SJCRH30 (cell line): Measurements from ENCODE around the gene RAB4B. TPM values are rescaled to one million over a fixed set of nuclear protein-coding genes. Genes with fewer than 3 reads are reported as not detected.
"Not testable (repeated sequence)": the region's sequence is repeated elsewhere in the genome, so short reads cannot be mapped to it uniquely, and the experiment has no call there.

Experiments used
- DNase-seq, 2 experiments: peaks; one replicate each; pipeline ENCODE4 v3.0.0-alpha.2; 2015 to 2020
- H3K27ac ChIP-seq: fragments of 250-450 bp; sonication (Bioruptor Pico); 2 replicates; pipeline ENCODE4 v1.5.1; 2020; ENCODE audit warnings: mild to moderate bottlenecking, moderate library complexity
- H3K27me3 ChIP-seq: fragments of 250-450 bp; sonication (Bioruptor Pico); 2 replicates; pipeline ENCODE4 v1.5.1; 2020; ENCODE audit warnings: mild to moderate bottlenecking, moderate library complexity
- H3K36me3 ChIP-seq: fragments of 250-450 bp; sonication (Bioruptor Pico); 2 replicates; pipeline ENCODE4 v1.5.1; 2020; ENCODE audit warnings: mild to moderate bottlenecking, moderate library complexity
- H3K4me1 ChIP-seq: fragments of 250-450 bp; sonication (Bioruptor Pico); 2 replicates; pipeline ENCODE4 v1.5.1; 2020; ENCODE audit warnings: mild to moderate bottlenecking, moderate library complexity
- H3K4me3 ChIP-seq: fragments of 250-450 bp; sonication (Bioruptor Pico); 2 replicates; pipeline ENCODE4 v1.5.1; 2020; ENCODE audit warnings: mild to moderate bottlenecking, moderate library complexity
- H3K9me3 ChIP-seq: fragments of 250-450 bp; sonication (Bioruptor Pico); replicated peaks from 2 replicates; pipeline ENCODE4 v1.5.1; 2020; ENCODE audit warnings: mild to moderate bottlenecking, moderate library complexity
- total RNA-seq: library from RNA; depleted of rRNA; stranded (reverse); fragments of >200 nt; shearing (Covaris generic); gene quantifications from 2 replicates; pipeline ENCODE4 v1.2.3, GENCODE V29; 2014

Gene RAB4B
- total RNA-seq, 1 experiment from 2014 or later = 11.1 TPM

- not testable (repeated sequence) for H3K4me1 ChIP-seq, H3K9me3 ChIP-seq, H3K27ac ChIP-seq, H3K27me3 ChIP-seq, H3K4me3 ChIP-seq, DNase-seq
- peaks cover 33% of the 10 kb centered on the region for H3K36me3 ChIP-seq
Measured at GRCh38 chr19:40810649-40811408, 32.8 kb downstream of the RAB4B start.

GRCh38 chr19:40811478-40812341 lies 33.7 kb downstream of the RAB4B start:
- no peak for DNase-seq
- Histone ChIP-seq H3K36me3 (peaks cover 24% of the 10 kb centered on the region), H3K27ac (no peak overlapping the region), H3K27me3 (no peaks in the 10 kb centered on the region), H3K4me1 (no peaks in the 10 kb centered on the region), H3K9me3 (no peaks in the 10 kb centered on the region), H3K4me3 (no peak overlapping the region)

GRCh38 chr19:40812571-40812970 lies 34.5 kb downstream of the RAB4B start:
- not testable (repeated sequence) for H3K4me1 ChIP-seq, DNase-seq, H3K27me3 ChIP-seq, H3K4me3 ChIP-seq, H3K27ac ChIP-seq, H3K9me3 ChIP-seq
- H3K36me3 ChIP-seq = peaks cover 16% of the 10 kb centered on the region

- Histone ChIP-seq H3K9me3 (no peaks in the 10 kb centered on the region), H3K27ac (no peak overlapping the region), H3K4me1 (no peaks in the 10 kb centered on the region), H3K4me3 (no peak overlapping the region), H3K27me3 (no peaks in the 10 kb centered on the region), H3K36me3 (peaks cover 10% of the 10 kb centered on the region)
- DNase-seq = no peak
Measured at GRCh38 chr19:40813182-40813581, 35.1 kb downstream of the RAB4B start.

- no peak for DNase-seq
- Histone ChIP-seq H3K27me3 (no peaks in the 10 kb centered on the region), H3K4me1 (no peaks in the 10 kb centered on the region), H3K4me3 (no peak overlapping the region), H3K9me3 (no peaks in the 10 kb centered on the region), H3K36me3 (no peaks in the 10 kb centered on the region), H3K27ac (no peak overlapping the region)
Measured at GRCh38 chr19:40815223-40815622, 37.2 kb downstream of the RAB4B start.

- not testable (repeated sequence) for H3K4me1 ChIP-seq, H3K9me3 ChIP-seq, H3K27ac ChIP-seq, H3K27me3 ChIP-seq, H3K36me3 ChIP-seq
- peak overlapping the region; percentile 22; the same call in 1 of the 2 replicates for H3K4me3 ChIP-seq
- peak; percentile 81 to 88 for DNase-seq
Measured at GRCh38 chr19:40818480-40819399, 40.7 kb downstream of the RAB4B start.

- peak in 1 of 2 experiments; percentile 69 for DNase-seq
Measured at GRCh38 chr19:40819479-40820234, 41.6 kb downstream of the RAB4B start.

GRCh38 chr19:40822161-40822560 lies 44.1 kb downstream of the RAB4B start:
- no peaks in the 10 kb centered on the region for H3K4me1 ChIP-seq
- H3K9me3 ChIP-seq = no peaks in the 10 kb centered on the region
- H3K27ac ChIP-seq = no peak overlapping the region
- DNase-seq = no peak
- H3K4me3 ChIP-seq = no peak overlapping the region
- no peaks in the 10 kb centered on the region for H3K27me3 ChIP-seq
- no peaks in the 10 kb centered on the region for H3K36me3 ChIP-seq

More at GRCh38 chr19:40819479-40820234, 41.6 kb downstream of the RAB4B start:
- not testable (repeated sequence) for H3K4me1 ChIP-seq, H3K36me3 ChIP-seq, H3K27ac ChIP-seq, H3K4me3 ChIP-seq, H3K27me3 ChIP-seq, H3K9me3 ChIP-seq

GRCh38 chr19:40822704-40823553 lies 44.9 kb downstream of the RAB4B start:
- H3K4me1 ChIP-seq, H3K9me3 ChIP-seq: not testable (repeated sequence)

GRCh38 chr19:40824916-40825315 lies 46.9 kb downstream of the RAB4B start:
- not testable (repeated sequence) for H3K4me3 ChIP-seq, H3K4me1 ChIP-seq

More at GRCh38 chr19:40822704-40823553, 44.9 kb downstream of the RAB4B start:
- H3K36me3 ChIP-seq, H3K27ac ChIP-seq, DNase-seq, H3K4me3 ChIP-seq, H3K27me3 ChIP-seq: not testable (repeated sequence)

GRCh38 chr19:40825460-40826095 lies 47.5 kb downstream of the RAB4B start:
- not testable (repeated sequence) for H3K27ac ChIP-seq, H3K9me3 ChIP-seq, H3K4me1 ChIP-seq, DNase-seq, H3K27me3 ChIP-seq, H3K4me3 ChIP-seq, H3K36me3 ChIP-seq

More at GRCh38 chr19:40824916-40825315, 46.9 kb downstream of the RAB4B start:
- DNase-seq, H3K27me3 ChIP-seq, H3K27ac ChIP-seq, H3K9me3 ChIP-seq, H3K36me3 ChIP-seq: not testable (repeated sequence)

GRCh38 chr19:40826312-40826698 lies 48.3 kb downstream of the RAB4B start:
- not testable (repeated sequence) for H3K36me3 ChIP-seq, H3K27ac ChIP-seq, DNase-seq, H3K4me3 ChIP-seq, H3K9me3 ChIP-seq, H3K27me3 ChIP-seq, H3K4me1 ChIP-seq
